MM.1S (cell line): Measurements from ENCODE around the gene SVOP.

Source experiments
- DNase-seq: peaks from one replicate; pipeline ENCODE4 v3.0.0-alpha.2; 2015
- H2AFZ ChIP-seq: fragments of 300-600 bp; sonication (generic); 2 replicates; pipeline ENCODE4 v1.6.0; 2016; ENCODE audit warnings: antibody characterized with exemption, low read length
- H3F3A ChIP-seq: fragments of 300-600 bp; sonication (generic); 2 replicates; pipeline ENCODE4 v1.6.1; 2016; ENCODE audit warnings: mild to moderate bottlenecking, antibody characterized with exemption, low read length, moderate library complexity, mixed read lengths; ENCODE audit not compliant: insufficient read depth
- H3K27ac ChIP-seq: fragments of 300-600 bp; sonication (generic); 2 replicates; pipeline ENCODE4 v1.5.1; 2016; ENCODE audit warnings: mild to moderate bottlenecking, low read length
- H3K27me3 ChIP-seq: fragments of 300-600 bp; sonication (generic); replicated peaks from 2 replicates; pipeline ENCODE4 v1.6.0; 2016; ENCODE audit warnings: low read length; ENCODE audit not compliant: insufficient read depth
- H3K36me3 ChIP-seq: fragments of 300-600 bp; sonication (generic); replicated peaks from 2 replicates; pipeline ENCODE4 v1.6.1; 2016; ENCODE audit warnings: mild to moderate bottlenecking, low read length, mixed read lengths; ENCODE audit not compliant: insufficient read depth
- H3K4me1 ChIP-seq: fragments of 300-600 bp; sonication (generic); 2 replicates; pipeline ENCODE4 v1.6.1; 2016; ENCODE audit warnings: low read length, mixed read lengths
- H3K4me2 ChIP-seq: fragments of 300-600 bp; sonication (generic); 2 replicates; pipeline ENCODE4 v1.6.0; 2016; ENCODE audit warnings: low read depth, low read length
- H3K4me3 ChIP-seq: fragments of 300-600 bp; sonication (generic); 2 replicates; pipeline ENCODE4 v1.5.1; 2016; ENCODE audit warnings: low read length, mixed read lengths
- H3K79me2 ChIP-seq: fragments of 300-600 bp; sonication (generic); 2 replicates; pipeline ENCODE4 v1.6.1; 2016; ENCODE audit warnings: mixed run types, low read length, mixed read lengths
- H3K9ac ChIP-seq: fragments of 300-600 bp; sonication (generic); 2 replicates; pipeline ENCODE4 v1.6.1; 2016; ENCODE audit warnings: low read length, mixed read lengths
- H3K9me2 ChIP-seq: fragments of 300-600 bp; sonication (generic); replicated peaks from 2 replicates; pipeline ENCODE4 v1.6.1; 2016; ENCODE audit warnings: mild to moderate bottlenecking, low read length, mixed read lengths; ENCODE audit not compliant: insufficient read depth
- H3K9me3 ChIP-seq: fragments of 300-600 bp; sonication (generic); replicated peaks from 2 replicates; pipeline ENCODE4 v1.6.1; 2016; ENCODE audit warnings: mild to moderate bottlenecking, low read length, mixed read lengths; ENCODE audit not compliant: insufficient read depth
- H4K20me1 ChIP-seq: fragments of 300-600 bp; sonication (generic); 2 replicates; pipeline ENCODE4 v1.6.1; 2016; ENCODE audit warnings: mild to moderate bottlenecking, low read length, moderate library complexity, mixed read lengths; ENCODE audit not compliant: insufficient read depth
- EZH2 ChIP-seq: fragments of 300-600 bp; sonication (generic); optimal IDR thresholded peaks from 2 replicates; pipeline ENCODE3; 2017; ENCODE audit warnings: low read depth, mild to moderate bottlenecking, antibody characterized with exemption, low read length, mixed read lengths
- EZH2phosphoT487 ChIP-seq: fragments of 300-600 bp; sonication (generic); IDR thresholded peaks from 2 replicates; pipeline ENCODE4 v1.6.1; 2018; ENCODE audit warnings: antibody characterized with exemption, low read length
- TF ChIP-seq, protein P1 (sequence below): fragments of 300-600 bp; sonication (generic); IDR thresholded peaks from 2 replicates; pipeline ENCODE4 v1.5.1; 2016; ENCODE audit warnings: antibody characterized with exemption, low read length, mixed read lengths

Gene SVOP

DNA sequence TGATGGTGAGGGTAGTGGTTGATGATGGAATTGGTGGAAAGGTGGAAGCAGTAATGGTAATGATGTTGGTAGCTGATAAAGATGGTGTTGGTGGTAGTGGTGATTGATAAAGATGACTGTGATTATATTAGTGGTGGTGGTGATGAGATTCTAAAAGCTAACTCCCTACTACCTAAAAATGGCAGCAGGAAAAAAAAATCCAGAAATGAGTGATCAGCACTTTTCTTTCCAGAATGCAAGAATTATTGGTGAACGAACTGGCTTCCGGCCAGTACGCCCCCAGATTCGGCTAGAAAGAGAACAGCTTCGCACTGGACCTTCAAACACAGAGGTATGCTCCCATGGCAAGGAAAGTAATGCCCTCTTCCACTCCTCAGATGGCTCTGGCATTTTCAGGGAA lies 121.7 kb downstream of the SVOP start:
- Histone ChIP-seq H3K9ac (no peak overlapping the region), H3K79me2 (no peaks in the 10 kb centered on the region), H3K9me3 (no peaks in the 10 kb centered on the region), H3K27me3 (no peaks in the 10 kb centered on the region), H3K4me1 (no peaks in the 10 kb centered on the region), H3K4me3 (no peak overlapping the region), H3K4me2 (no peak overlapping the region), H3K9me2 (no peaks in the 10 kb centered on the region), H3K36me3 (no peaks in the 10 kb centered on the region), H4K20me1 (no peaks in the 10 kb centered on the region), H2AFZ (no peak overlapping the region), H3F3A (no peaks in the 10 kb centered on the region), H3K27ac (no peak overlapping the region)
- no peak for DNase-seq
- TF ChIP-seq, protein P1, sequence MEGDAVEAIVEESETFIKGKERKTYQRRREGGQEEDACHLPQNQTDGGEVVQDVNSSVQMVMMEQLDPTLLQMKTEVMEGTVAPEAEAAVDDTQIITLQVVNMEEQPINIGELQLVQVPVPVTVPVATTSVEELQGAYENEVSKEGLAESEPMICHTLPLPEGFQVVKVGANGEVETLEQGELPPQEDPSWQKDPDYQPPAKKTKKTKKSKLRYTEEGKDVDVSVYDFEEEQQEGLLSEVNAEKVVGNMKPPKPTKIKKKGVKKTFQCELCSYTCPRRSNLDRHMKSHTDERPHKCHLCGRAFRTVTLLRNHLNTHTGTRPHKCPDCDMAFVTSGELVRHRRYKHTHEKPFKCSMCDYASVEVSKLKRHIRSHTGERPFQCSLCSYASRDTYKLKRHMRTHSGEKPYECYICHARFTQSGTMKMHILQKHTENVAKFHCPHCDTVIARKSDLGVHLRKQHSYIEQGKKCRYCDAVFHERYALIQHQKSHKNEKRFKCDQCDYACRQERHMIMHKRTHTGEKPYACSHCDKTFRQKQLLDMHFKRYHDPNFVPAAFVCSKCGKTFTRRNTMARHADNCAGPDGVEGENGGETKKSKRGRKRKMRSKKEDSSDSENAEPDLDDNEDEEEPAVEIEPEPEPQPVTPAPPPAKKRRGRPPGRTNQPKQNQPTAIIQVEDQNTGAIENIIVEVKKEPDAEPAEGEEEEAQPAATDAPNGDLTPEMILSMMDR, result no peak
- TF ChIP-seq EZH2, result no peak
- no peak for TF ChIP-seq EZH2phosphoT487

DNA sequence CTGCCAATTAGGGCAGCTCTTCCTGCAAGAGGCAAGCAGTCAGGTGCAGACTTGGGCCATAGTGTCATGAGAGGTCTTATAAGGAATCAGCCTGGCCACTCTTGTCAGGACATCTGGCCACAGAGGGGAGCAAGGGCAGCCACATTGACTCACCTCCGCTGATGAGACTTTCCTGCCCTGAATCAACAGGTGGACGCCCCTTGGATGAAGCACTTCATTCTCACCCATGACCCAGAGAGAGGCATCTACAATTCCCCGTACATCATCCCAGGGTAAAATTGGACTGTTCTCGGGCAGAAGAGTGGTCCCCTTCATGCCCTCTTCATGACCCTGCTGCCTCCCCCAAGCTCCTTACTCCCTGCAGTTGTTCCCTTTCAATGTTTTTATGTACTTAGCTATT lies 124.1 kb downstream of the SVOP start:
- H3K9me3 ChIP-seq, result no peaks in the 10 kb centered on the region
- no peaks in the 10 kb centered on the region for H3K36me3 ChIP-seq
- no peak overlapping the region for H3K27ac ChIP-seq
- no peaks in the 10 kb centered on the region for H4K20me1 ChIP-seq
- no peaks in the 10 kb centered on the region for H3K27me3 ChIP-seq
- no peak overlapping the region for H3K4me3 ChIP-seq
- H3K9me2 ChIP-seq, result no peaks in the 10 kb centered on the region
- no peak overlapping the region for H2AFZ ChIP-seq
- no peak overlapping the region for H3K9ac ChIP-seq
- no peaks in the 10 kb centered on the region for H3F3A ChIP-seq
- TF ChIP-seq EZH2phosphoT487 (no peak), EZH2 (no peak)
- TF ChIP-seq, protein P1, result no peak
- no peak overlapping the region for H3K4me2 ChIP-seq
- no peaks in the 10 kb centered on the region for H3K4me1 ChIP-seq
- H3K79me2 ChIP-seq, result no peaks in the 10 kb centered on the region
- DNase-seq, result no peak

DNA sequence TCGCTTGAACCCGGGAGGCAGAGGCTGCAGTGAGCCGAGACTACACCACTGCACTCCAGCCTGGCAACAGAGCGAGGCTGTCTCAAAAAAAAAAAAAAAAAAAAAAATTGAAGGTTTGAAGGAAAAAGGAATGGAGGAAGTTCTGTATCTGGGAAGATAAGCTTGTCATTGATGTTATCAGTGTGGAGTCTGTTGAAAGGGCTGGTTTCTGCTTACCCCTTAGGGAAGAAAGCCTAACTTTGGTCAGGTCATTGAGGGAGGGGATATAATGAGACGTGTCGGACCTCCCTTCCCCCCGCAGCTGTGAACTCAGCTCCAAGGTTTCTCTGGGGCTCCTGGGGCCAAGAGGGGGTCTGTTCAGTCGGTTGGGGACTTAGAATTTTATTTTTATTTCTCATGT lies 124.5 kb downstream of the SVOP start:
- H3K4me2 ChIP-seq, result no peak overlapping the region

More for the DNA sequence above, 124.5 kb downstream of the SVOP start:
- Histone ChIP-seq H3F3A (no peaks in the 10 kb centered on the region), H3K27ac (no peak overlapping the region), H3K79me2 (no peaks in the 10 kb centered on the region), H3K4me1 (no peaks in the 10 kb centered on the region), H3K9me3 (no peaks in the 10 kb centered on the region), H3K9me2 (no peaks in the 10 kb centered on the region), H4K20me1 (no peaks in the 10 kb centered on the region), H3K36me3 (no peaks in the 10 kb centered on the region), H2AFZ (no peak overlapping the region), H3K27me3 (no peaks in the 10 kb centered on the region), H3K9ac (no peak overlapping the region), H3K4me3 (no peak overlapping the region)
- DNase-seq, result no peak
- TF ChIP-seq EZH2phosphoT487, result no peak
- TF ChIP-seq, protein P1, result no peak
- no peak for TF ChIP-seq EZH2
